ENCODE data around the gene FYB1. TPM values are rescaled to one million over a fixed set of nuclear protein-coding genes. Genes with fewer than 3 reads are reported as not detected.

Gene FYB1
- total RNA-seq, 1 experiment from 2014 or later: 0.46 TPM

GRCh38 chr5:39140558-39141168 lies 78.7 kb downstream of the FYB1 start:
- Histone ChIP-seq H3K9me3 (ENCODE audit: control insufficient read depth, insufficient read depth, low read depth, low read length) (no peaks in the 10 kb centered on the region), H3K27ac (ENCODE audit: low read length) (no peak overlapping the region), H3K36me3 (ENCODE audit: control insufficient read depth, insufficient read depth, low read length) (no peaks in the 10 kb centered on the region), H3K27me3 (ENCODE audit: control insufficient read depth, insufficient read depth, low read length) (no peaks in the 10 kb centered on the region), H3K4me1 (ENCODE audit: control insufficient read depth, insufficient read depth, low read length) (no peaks in the 10 kb centered on the region), H3K4me3 (ENCODE audit: low read depth in 2 of 2, low read length in 2 of 2) (no peak overlapping the region)
- POLR2A ChIA-PET: no interaction called here
- CTCF ChIA-PET: no interaction called here
- intact Hi-C loops (cut with micrococcal nuclease; ENCODE audit: unreplicated experiment) (no loop called here), in situ Hi-C loops (cut with HindIII; ENCODE audit: low pct_unique_long_range_greater_than_20kb, low sequenced_read_pairs) (no loop called here)
- no TSS peak for BruUV-seq (replicated peaks)
- ATAC-seq: no peak; the same call in 1 of the 2 replicates
- TF ChIP-seq SIN3A (IDR thresholded peaks at IDR 0.05; ENCODE audit: borderline replicate concordance, insufficient read depth, low read depth, low read length) (no peak), REST (IDR thresholded peaks at IDR 0.05; ENCODE audit: insufficient read depth in 1 of 2, low read depth in 2 of 2, low read length in 1 of 2) (no peak), CTCF (IDR thresholded peaks at IDR 0.05) (no peak), TCF7L2 (IDR thresholded peaks at IDR 0.05; ENCODE audit: low read depth, low read length) (no peak), POLR2AphosphoS5 (IDR thresholded peaks at IDR 0.05; ENCODE audit: low read depth, low read length) (no peak)
- DNase-seq (ENCODE audit: low read depth, low spot score): no peak

GRCh38 chr5:39138892-39139291 lies 80.5 kb downstream of the FYB1 start:
- H3K9me3 ChIP-seq (ENCODE audit: control insufficient read depth, insufficient read depth, low read depth, low read length): no peaks in the 10 kb centered on the region
- POLR2A ChIA-PET: no interaction called here
- intact Hi-C loops (cut with micrococcal nuclease; ENCODE audit: unreplicated experiment): no loop called here
- no peak overlapping the region for H3K27ac ChIP-seq (ENCODE audit: low read length)
- CTCF ChIA-PET: no interaction called here
- DNase-seq (ENCODE audit: low read depth, low spot score): peak; percentile 86
- TF ChIP-seq SIN3A (IDR thresholded peaks at IDR 0.05; ENCODE audit: borderline replicate concordance, insufficient read depth, low read depth, low read length) (no peak), CTCF (IDR thresholded peaks at IDR 0.05) (no peak), TCF7L2 (IDR thresholded peaks at IDR 0.05; ENCODE audit: low read depth, low read length) (no peak), REST (IDR thresholded peaks at IDR 0.05; ENCODE audit: insufficient read depth in 1 of 2, low read depth in 2 of 2, low read length in 1 of 2) (no peak), POLR2AphosphoS5 (IDR thresholded peaks at IDR 0.05; ENCODE audit: low read depth, low read length) (no peak)
- in situ Hi-C loops (cut with HindIII; ENCODE audit: low pct_unique_long_range_greater_than_20kb, low sequenced_read_pairs): no loop called here
- peak; percentile 69 for ATAC-seq
- no TSS peak for BruUV-seq (replicated peaks)
- H3K4me1 ChIP-seq (ENCODE audit: control insufficient read depth, insufficient read depth, low read length): no peaks in the 10 kb centered on the region
- H3K27me3 ChIP-seq (ENCODE audit: control insufficient read depth, insufficient read depth, low read length): no peaks in the 10 kb centered on the region
- no peaks in the 10 kb centered on the region for H3K36me3 ChIP-seq (ENCODE audit: control insufficient read depth, insufficient read depth, low read length)
- no peak overlapping the region for H3K4me3 ChIP-seq (ENCODE audit: low read depth in 2 of 2, low read length in 2 of 2)

Data from Panc1 (cell line).